GM12872 (cell line): Measurements from ENCODE around the gene LINGO1.

Source experiments
- CTCF ChIP-seq: IDR thresholded peaks from 3 replicates; pipeline ENCODE4 v1.5.1; 2011; ENCODE audit warnings: low read depth, mild to moderate bottlenecking, low read length, moderate library complexity; ENCODE audit not compliant: insufficient read depth

The LINGO1 gene

GRCh38 chr15:77578641-77579372 lies 53.9 kb downstream of the LINGO1 start:
- no peak for TF ChIP-seq CTCF

GRCh38 chr15:77577366-77577950 lies 55.3 kb downstream of the LINGO1 start:
- no peak for TF ChIP-seq CTCF

- TF ChIP-seq CTCF, result no peak
Observed at GRCh38 chr15:77576538-77576937, 56.2 kb downstream of the LINGO1 start.

GRCh38 chr15:77575203-77575934 lies 57.3 kb downstream of the LINGO1 start:
- TF ChIP-seq CTCF, result no peak

- TF ChIP-seq CTCF, result no peak
Observed at GRCh38 chr15:77574521-77575202, 58.0 kb downstream of the LINGO1 start.

- no peak for TF ChIP-seq CTCF
Observed at GRCh38 chr15:77573802-77574201, 58.9 kb downstream of the LINGO1 start.

- no peak for TF ChIP-seq CTCF
Observed at GRCh38 chr15:77572186-77572585, 60.5 kb downstream of the LINGO1 start.
